Bronchial epithelial cell (primary cell): ENCODE measurements around the gene RASSF4. TPM values are rescaled to one million over a fixed set of nuclear protein-coding genes. Genes with fewer than 3 reads are reported as not detected.

Experiments
- DNase-seq: peaks from one replicate; pipeline ENCODE4 v3.0.0-alpha.2; 2010; ENCODE audit warnings: low read depth
- FAIRE-seq: peaks from 2 replicates; lab custom pipeline; 2011; peaks lifted over from hg19 to GRCh38; lab: Jason Lieb, UNC
- H3K27me3 ChIP-seq: 2 replicates; pipeline ENCODE4 v1.5.1; 2011; ENCODE audit warnings: low read length; ENCODE audit not compliant: control insufficient read depth, insufficient read depth
- H3K36me3 ChIP-seq: 2 replicates; pipeline ENCODE4 v1.5.1; 2011; ENCODE audit warnings: low read length; ENCODE audit not compliant: control insufficient read depth, insufficient read depth
- H3K4me3 ChIP-seq: 2 replicates; pipeline ENCODE4 v1.5.1; 2011; ENCODE audit warnings: mild to moderate bottlenecking, low read depth, low read length, control low read depth
- total RNA-seq: library from RNA; depleted of rRNA; stranded (reverse); fragments of >200 nt; gene quantifications from 2 replicates; pipeline ENCODE4 v1.2.1, GENCODE V29; 2014
- TF ChIP-seq, protein P1 (sequence below): IDR thresholded peaks from 2 replicates; pipeline ENCODE4 v1.5.1; 2011; ENCODE audit warnings: mild to moderate bottlenecking, moderate library complexity, low read length, control low read depth, inconsistent platforms; ENCODE audit not compliant: insufficient read depth, severe bottlenecking

Gene RASSF4
- total RNA-seq, 1 donor from 2014 or later: 0.26 TPM

DNA sequence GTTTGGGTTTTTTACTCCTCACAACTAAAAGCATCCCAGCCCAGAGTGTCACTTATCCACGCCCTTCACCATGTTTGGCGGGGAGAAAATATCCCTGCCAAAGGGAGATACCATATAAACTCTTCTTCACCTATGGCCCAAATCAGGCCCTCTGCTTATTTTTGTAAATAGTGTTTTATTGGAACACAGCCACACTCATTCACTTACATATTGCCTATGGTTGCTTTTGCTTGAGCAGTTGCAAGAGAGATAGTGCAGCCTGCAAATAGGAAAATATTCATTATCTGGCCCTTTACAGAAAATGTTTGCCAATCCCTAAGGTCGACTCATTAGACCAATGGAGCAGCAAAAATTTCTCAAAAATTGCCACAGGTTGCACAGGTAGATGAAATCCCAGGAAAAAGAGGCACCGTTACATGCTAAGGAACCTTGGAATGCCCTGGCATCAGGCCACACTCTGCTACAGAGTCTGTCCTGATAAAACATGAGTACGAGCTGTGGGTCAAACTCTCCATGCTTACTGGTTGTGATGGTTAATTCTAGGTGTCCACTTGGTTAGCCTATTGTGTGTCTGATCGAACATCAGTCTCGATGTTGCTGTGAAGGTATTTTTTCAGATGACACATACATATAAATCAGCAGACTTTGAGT is 7.9 kb upstream of the RASSF4 start:
- FAIRE-seq: no peak
- no peaks in the 10 kb centered on the region for H3K36me3 ChIP-seq
- no peak for DNase-seq
- no peak overlapping the region for H3K4me3 ChIP-seq
- TF ChIP-seq, protein P1, sequence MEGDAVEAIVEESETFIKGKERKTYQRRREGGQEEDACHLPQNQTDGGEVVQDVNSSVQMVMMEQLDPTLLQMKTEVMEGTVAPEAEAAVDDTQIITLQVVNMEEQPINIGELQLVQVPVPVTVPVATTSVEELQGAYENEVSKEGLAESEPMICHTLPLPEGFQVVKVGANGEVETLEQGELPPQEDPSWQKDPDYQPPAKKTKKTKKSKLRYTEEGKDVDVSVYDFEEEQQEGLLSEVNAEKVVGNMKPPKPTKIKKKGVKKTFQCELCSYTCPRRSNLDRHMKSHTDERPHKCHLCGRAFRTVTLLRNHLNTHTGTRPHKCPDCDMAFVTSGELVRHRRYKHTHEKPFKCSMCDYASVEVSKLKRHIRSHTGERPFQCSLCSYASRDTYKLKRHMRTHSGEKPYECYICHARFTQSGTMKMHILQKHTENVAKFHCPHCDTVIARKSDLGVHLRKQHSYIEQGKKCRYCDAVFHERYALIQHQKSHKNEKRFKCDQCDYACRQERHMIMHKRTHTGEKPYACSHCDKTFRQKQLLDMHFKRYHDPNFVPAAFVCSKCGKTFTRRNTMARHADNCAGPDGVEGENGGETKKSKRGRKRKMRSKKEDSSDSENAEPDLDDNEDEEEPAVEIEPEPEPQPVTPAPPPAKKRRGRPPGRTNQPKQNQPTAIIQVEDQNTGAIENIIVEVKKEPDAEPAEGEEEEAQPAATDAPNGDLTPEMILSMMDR: no peak
- no peaks in the 10 kb centered on the region for H3K27me3 ChIP-seq

DNA sequence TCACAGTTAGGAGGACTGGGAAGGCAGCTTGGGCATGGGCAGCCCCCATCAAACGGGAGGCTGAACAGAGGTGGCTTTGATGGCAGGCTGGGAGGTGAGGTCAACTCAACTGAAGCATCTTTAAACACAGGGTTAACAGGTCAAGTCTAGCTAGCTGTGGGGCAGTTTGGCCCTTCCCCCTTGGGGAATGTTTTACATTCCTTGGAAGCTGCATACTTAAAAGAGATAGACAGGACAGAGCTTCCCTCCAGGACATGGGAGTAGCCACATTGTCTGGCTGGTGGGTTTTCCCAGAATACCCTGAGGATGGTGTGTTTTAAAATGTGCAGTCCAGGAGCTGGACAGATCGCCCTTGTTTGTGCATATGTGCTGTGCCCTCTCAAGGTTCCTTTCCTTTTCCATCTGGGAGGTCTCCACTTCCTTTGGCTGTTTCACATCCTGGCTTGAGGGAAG is 6.8 kb upstream of the RASSF4 start:
- H3K36me3 ChIP-seq: no peaks in the 10 kb centered on the region
- TF ChIP-seq, protein P1: no peak
- H3K27me3 ChIP-seq: no peaks in the 10 kb centered on the region
- no peak for FAIRE-seq
- DNase-seq: no peak
- no peak overlapping the region for H3K4me3 ChIP-seq

DNA sequence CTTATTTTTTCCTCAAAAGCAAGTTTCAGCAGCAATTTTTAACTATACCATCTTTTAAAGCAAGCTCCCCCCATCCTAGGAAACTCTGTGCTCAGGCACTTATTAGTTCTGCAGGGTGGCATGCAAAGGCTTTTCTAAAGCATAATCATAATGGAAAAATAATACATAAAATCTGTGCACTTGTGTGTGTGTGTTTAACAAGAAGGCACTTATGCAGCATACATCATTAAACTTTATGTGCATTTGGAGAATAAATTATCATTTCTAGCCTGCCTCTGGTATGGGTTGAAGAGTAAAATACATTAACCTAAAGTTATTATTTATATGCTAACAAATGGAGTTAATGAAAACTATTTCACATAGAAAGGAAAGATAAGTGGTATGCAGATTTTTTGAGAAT is 5.6 kb upstream of the RASSF4 start:
- TF ChIP-seq, protein P1: no peak
- DNase-seq (no peak), FAIRE-seq (no peak)
- Histone ChIP-seq H3K4me3 (no peak overlapping the region), H3K36me3 (no peaks in the 10 kb centered on the region), H3K27me3 (no peaks in the 10 kb centered on the region)

GRCh38 chr10:44954962-44955361 is 4.6 kb upstream of the RASSF4 start:
- Histone ChIP-seq H3K27me3 (no peaks in the 10 kb centered on the region), H3K4me3 (no peak overlapping the region), H3K36me3 (no peaks in the 10 kb centered on the region)
- no peak for DNase-seq
- FAIRE-seq: no peak
- TF ChIP-seq, protein P1: no peak

- no peak for FAIRE-seq
- no peaks in the 10 kb centered on the region for H3K36me3 ChIP-seq
- TF ChIP-seq, protein P1: no peak
- no peaks in the 10 kb centered on the region for H3K27me3 ChIP-seq
- H3K4me3 ChIP-seq: no peak overlapping the region
- DNase-seq: no peak
Measured at GRCh38 chr10:44955413-44956070, 4.1 kb upstream of the RASSF4 start.
